Measurements from ENCODE around the gene C16orf90. TPM values are rescaled to one million over a fixed set of nuclear protein-coding genes. Genes with fewer than 3 reads are reported as not detected.

Gene C16orf90, protein sequence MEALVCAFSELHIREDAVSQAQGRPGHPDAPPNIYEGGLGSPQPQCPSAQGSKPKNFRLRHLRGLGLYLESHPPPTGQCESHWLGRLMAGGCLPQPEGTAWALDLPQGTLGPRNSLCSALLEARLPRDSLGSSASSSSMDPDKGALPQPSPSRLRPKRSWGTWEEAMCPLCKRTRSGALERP
- total RNA-seq (2014; rRNA removed; shearing (Covaris generic)): not detected in 2 replicates

- no peak for DNase-seq (ENCODE audit: low spot score)
These were observed at the start of gene C16orf90 for GRCh38 chr16:3495176-3495575. Gene C16orf90 (minus strand): TSS chr16:3495489. CDS start chr16:3495421, 68 bp downstream.

DNA sequence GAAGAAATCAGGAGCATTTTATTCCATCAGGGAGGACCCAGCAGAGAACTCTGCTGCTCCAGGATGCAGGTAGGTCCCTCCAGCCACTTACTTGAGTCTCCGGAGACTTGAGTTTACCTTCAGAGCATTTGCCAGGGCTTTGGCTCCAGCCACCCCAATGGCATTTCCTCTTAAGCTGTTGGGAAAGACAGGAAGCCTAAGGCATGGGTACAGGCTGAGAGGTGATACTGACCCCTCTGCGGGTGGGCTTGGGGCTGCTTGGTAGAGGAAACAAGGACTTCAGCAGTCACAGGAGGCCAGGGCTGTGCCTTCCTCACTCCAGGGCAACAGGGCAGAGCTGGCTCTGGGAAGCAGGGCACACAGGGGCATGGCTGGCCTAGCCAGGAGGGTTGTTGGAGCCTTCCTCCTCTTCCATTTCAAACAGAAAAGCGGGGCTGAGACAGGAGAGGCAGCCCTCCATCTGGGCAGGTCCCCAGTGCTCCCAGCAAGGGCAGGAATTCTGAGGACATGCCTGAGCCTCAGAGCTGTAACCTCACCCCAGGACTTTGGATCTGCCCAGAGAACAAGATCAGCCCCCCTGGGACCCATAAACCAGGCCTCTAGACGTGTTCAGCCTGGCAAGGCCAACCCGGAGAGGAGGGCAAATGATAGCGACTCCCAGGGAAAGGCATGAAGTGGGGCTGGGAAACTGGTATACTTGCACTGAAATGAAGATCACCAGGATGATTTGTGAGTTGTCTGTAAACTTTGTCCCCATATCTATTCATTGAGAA is 47.5 kb upstream of the C16orf90 start:
- no peak for DNase-seq (ENCODE audit: low spot score)

- no peak for DNase-seq (ENCODE audit: low spot score)
These were observed 46.4 kb upstream of the C16orf90 start for GRCh38 chr16:3541527-3542155.

GRCh38 chr16:3538222-3538621 is 42.9 kb upstream of the C16orf90 start:
- DNase-seq (ENCODE audit: low spot score): no peak

- no peak for DNase-seq (ENCODE audit: low spot score)
These were observed 41.6 kb upstream of the C16orf90 start for GRCh38 chr16:3536851-3537250.

DNA sequence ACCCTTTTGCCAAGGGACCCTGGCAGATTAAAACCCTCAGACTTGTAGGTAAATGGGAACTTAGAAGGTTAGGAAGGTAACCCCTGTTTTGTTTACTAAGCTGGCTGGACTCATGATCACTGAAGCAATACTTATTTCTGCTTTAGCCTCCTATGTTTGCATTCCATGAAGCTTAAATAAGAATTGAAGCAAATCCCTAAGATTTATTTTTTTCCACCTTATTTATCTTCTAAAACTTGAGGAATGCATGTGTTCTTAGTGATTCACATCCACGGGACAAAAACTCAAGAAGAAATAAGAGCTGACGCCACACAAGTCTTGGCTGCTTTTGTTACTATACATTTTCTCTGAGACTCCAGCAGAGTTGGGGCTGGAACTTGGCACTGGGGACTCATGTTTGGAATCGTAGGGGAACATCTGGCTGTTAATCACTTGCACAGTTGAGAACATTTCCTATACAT is 41.0 kb upstream of the C16orf90 start:
- no peak for DNase-seq (ENCODE audit: low spot score)

DNA sequence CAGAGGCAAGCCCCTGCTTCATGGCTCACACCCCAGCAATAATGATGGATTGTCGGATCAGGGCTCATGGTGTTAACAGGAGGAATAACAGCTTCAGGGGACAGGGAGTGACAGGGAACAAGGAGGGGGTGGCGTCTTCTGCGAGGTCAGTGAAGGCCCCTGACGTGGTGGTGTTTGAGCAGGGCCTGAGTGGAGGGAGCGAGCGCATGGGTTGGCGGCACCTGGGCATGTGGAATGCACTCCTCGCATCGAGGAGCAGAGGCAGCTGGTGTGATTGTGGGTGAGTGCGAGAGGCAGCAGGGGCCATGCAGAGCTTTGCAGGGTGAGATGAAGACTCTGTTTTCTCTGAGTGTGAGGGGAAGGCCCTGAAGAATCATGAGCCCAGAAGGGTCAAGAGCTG is 38.8 kb upstream of the C16orf90 start:
- DNase-seq (ENCODE audit: low spot score): no peak

GRCh38 chr16:3532741-3533140 is 37.5 kb upstream of the C16orf90 start:
- no peak for DNase-seq (ENCODE audit: low spot score)

GRCh38 chr16:3530371-3530914 is 35.2 kb upstream of the C16orf90 start:
- peak; percentile 32 for DNase-seq (ENCODE audit: low spot score)

DNA sequence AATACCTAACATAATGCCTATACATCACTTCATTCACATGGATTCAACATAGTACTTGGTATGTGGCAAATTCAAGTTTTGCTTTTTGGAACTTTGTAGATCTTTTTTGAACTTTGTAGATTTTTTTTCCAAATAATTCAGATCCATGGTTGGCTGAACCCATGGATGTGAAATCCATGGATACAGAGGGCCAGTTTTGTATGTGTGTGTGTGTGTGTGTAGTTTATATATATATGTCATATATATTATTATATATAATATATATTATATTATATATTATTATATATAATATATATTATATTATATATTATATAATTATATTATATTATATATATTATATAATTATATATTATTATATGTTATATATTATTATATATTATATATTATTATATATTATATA is 33.9 kb upstream of the C16orf90 start:
- no peak for DNase-seq (ENCODE audit: low spot score)

GRCh38 chr16:3528406-3528805 is 33.1 kb upstream of the C16orf90 start:
- DNase-seq (ENCODE audit: low spot score): no peak

GRCh38 chr16:3527216-3527829 is 32.0 kb upstream of the C16orf90 start:
- DNase-seq (ENCODE audit: low spot score): peak; percentile 79

- no peak for DNase-seq (ENCODE audit: low spot score)
These were observed 30.7 kb upstream of the C16orf90 start for GRCh38 chr16:3525951-3526350.

DNA sequence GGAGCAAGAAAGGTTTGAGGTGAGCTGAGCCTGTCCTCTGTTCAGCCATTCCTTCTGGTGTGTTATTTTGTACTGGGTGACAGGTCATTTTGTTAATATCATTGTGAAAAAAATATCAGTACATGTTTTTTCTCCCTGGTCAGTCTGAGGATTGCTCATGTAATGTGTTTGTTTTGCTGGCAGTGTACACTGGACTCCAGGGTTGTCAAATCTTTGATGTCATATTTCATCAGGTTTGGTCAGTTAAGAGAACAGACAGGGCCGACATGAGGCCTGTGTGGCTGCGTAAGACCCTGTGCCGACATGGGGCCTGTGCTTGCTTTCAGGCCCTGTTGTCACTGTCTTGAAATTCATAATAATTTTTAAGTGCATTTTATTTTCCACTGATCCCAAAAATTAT is 28.0 kb upstream of the C16orf90 start:
- DNase-seq (ENCODE audit: low spot score): no peak

DNA sequence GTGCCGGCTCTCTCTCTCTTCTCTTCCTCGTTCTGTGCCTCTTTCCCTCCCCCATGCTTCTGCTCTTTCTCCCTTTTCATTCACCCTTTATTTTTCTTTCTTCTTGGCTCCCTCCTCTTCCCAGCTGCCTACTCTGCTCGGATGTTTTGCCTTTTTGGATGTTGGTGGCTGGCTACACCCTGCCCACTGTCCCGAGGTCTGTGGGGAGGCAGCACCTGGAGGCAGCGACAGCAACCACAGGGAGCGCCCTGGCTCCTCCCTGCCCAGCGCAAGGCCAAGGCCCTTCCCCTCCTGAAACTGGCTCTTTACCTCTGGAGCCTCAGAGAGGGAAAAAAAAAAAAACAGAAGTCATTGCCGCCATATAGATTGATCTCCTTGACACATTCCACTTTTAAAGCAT is 25.6 kb upstream of the C16orf90 start:
- no peak for DNase-seq (ENCODE audit: low spot score)

GRCh38 chr16:3520413-3520812 is 25.1 kb upstream of the C16orf90 start:
- DNase-seq (ENCODE audit: low spot score): no peak

DNA sequence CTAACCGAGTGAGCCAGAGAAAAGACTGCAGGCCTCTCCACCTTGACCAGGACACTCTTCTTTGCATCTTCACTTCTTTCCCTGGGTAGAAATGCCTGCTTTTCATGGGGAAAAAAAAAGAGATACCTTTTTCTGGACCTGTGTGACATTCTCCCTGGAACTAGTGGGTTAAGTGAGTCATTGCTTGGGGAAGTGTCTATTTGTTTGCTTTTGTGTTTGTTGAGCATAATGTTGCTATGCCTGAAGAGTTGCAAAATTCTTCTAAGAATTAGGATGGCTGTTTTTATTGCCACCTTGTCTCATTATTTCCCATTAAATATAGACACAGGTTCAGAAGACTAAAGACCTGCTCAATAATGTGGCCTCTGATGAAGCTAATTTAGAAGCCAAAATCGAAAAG is 24.3 kb upstream of the C16orf90 start:
- no peak for DNase-seq (ENCODE audit: low spot score)

GRCh38 chr16:3518986-3519348 is 23.7 kb upstream of the C16orf90 start:
- no peak for DNase-seq (ENCODE audit: low spot score)

DNA sequence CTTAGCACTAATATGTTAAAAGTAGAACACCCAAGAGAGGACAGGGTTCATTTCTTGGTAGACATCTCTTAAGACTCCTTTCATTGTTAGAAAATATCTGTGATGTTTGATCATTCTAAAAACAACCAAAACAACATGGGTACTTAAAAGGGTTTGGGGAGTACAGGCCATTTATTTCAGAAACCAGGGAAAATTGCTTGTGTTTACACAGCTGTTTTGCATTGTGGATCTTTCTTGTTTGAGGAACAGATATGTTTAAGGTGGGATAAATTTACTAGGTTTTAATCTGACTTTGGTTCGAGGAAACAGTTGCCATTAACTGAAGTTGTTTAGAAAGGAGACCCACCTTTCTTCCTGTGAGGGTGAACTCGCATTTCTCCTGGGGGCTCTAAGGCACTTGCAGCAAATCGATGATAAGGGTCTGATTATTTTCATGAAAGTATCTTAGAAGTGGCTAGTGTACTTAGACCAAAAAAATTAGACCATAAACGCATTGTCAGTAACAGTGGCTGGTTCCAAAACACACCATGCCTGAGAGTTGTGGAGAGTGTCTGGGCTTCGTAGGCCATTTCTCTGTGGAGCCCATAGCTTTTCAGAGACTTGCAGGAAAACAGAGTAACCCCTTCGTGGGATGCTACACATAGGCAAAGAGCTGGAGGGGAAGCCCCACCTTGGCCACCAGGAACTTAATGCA is 23.1 kb upstream of the C16orf90 start:
- no peak for DNase-seq (ENCODE audit: low spot score)

- DNase-seq (ENCODE audit: low spot score): no peak
These were observed 20.6 kb upstream of the C16orf90 start for GRCh38 chr16:3515897-3516296.

GRCh38 chr16:3514621-3515020 is 19.3 kb upstream of the C16orf90 start:
- no peak for DNase-seq (ENCODE audit: low spot score)

All from HT-29 (cell line).